T-helper 9 cell (primary cell): ENCODE results near the gene TBC1D30.
"Not testable (repeated sequence)": the region's sequence is repeated elsewhere in the genome, so short reads cannot be mapped to it uniquely, and the experiment has no call there.

Experiments
- DNase-seq: peaks from one replicate; pipeline ENCODE4 v3.0.0-alpha.2; 2020
- total RNA-seq, 2 donors: gene quantifications; one replicate each; lab custom pipeline; 2026; lab: John Stamatoyannopoulos, UW

Gene TBC1D30
- total RNA-seq, result 0 to 0.07 reads per million in 2 donors

GRCh38 chr12:64824500-64825142 is at the start of gene TBC1D30:
Gene TBC1D30, plus strand, starts transcription at chr12:64824647. Its CDS starts 233 bp downstream, at chr12:64824880.
- DNase-seq, result no peak

- not testable (repeated sequence) for DNase-seq
Observed at GRCh38 chr12:64775147-64775736, 49.2 kb upstream of the TBC1D30 start.

GRCh38 chr12:64779354-64779974 is 45.0 kb upstream of the TBC1D30 start:
- no peak for DNase-seq

GRCh38 chr12:64780132-64780530 is 44.3 kb upstream of the TBC1D30 start:
- no peak for DNase-seq

GRCh38 chr12:64780531-64781279 is 43.7 kb upstream of the TBC1D30 start:
- no peak for DNase-seq

- DNase-seq, result no peak
Observed at GRCh38 chr12:64781280-64782190, 42.9 kb upstream of the TBC1D30 start.

GRCh38 chr12:64782191-64782876 is 42.1 kb upstream of the TBC1D30 start:
- DNase-seq, result no peak

- no peak for DNase-seq
Observed at GRCh38 chr12:64785838-64786237, 38.6 kb upstream of the TBC1D30 start.

GRCh38 chr12:64790166-64790565 is 34.3 kb upstream of the TBC1D30 start:
- DNase-seq, result no peak

GRCh38 chr12:64791036-64791435 is 33.4 kb upstream of the TBC1D30 start:
- DNase-seq, result no peak

- DNase-seq, result no peak
Observed at GRCh38 chr12:64792128-64792527, 32.3 kb upstream of the TBC1D30 start.

GRCh38 chr12:64793610-64794009 is 30.8 kb upstream of the TBC1D30 start:
- DNase-seq, result no peak

- DNase-seq, result no peak
Observed at GRCh38 chr12:64794305-64794704, 30.1 kb upstream of the TBC1D30 start.

- peak; percentile 43 for DNase-seq
Observed at GRCh38 chr12:64796205-64796845, 28.1 kb upstream of the TBC1D30 start.

- DNase-seq, result no peak
Observed at GRCh38 chr12:64797156-64797555, 27.3 kb upstream of the TBC1D30 start.

GRCh38 chr12:64798165-64798564 is 26.3 kb upstream of the TBC1D30 start:
- DNase-seq, result no peak

- no peak for DNase-seq
Observed at GRCh38 chr12:64800640-64801039, 23.8 kb upstream of the TBC1D30 start.

GRCh38 chr12:64801381-64801780 is 23.1 kb upstream of the TBC1D30 start:
- DNase-seq, result no peak

- peak; percentile 39 for DNase-seq
Observed at GRCh38 chr12:64802180-64802775, 22.2 kb upstream of the TBC1D30 start.

- DNase-seq, result no peak
Observed at GRCh38 chr12:64806173-64806572, 18.3 kb upstream of the TBC1D30 start.
